Ovary (tissue), 1 donor: ENCODE measurements around the gene NFIA.

Source experiments
- EP300 ChIP-seq: sonication (generic); formaldehyde crosslinking; IDR thresholded peaks from one replicate; pipeline ENCODE4 v1.6.1; 2017; ENCODE audit warnings: antibody characterized with exemption
- POLR2A ChIP-seq: fragments of 450-650 bp; IDR thresholded peaks from one replicate; pipeline ENCODE4 v1.6.1; 2017; ENCODE audit warnings: antibody characterized with exemption, mild to moderate bottlenecking, moderate library complexity

DNA sequence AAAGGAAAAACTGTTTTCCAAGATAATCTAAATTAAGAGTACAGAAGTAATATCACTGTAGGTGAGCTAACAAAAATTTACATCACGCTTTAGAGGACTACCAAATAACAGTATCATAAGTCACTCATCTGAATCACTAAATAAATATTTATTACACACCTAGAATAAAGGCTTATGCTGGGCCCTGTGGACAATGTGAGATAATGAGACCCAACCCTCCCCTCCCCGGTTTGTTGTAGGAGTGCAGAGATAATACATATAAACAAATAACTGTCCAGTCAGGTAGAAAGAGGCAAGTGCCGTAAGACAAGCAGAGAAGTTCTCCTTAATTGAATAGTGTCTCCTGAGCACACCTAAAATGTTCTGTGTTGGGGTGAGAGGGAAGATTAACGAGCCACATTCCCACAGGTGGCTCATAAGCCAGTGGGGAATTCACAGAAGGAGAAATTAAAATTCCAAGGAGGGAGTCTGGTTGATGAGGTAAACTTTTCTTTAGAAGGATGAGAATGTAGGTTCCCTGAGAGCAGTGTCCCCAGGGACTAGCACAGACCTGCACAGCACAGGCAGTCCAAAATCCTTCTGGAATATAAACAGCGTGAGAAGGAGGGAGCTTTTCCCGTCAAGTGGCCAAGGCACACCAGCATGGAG lies 241.4 kb downstream of the NFIA start:
- TF ChIP-seq EP300 (no peak), POLR2A (no peak)
